ENCODE results near the gene GNA12.

The GNA12 gene

GRCh38 chr7:2883101-2883500 lies 39.0 kb upstream of the GNA12 start:
- no peaks in the 10 kb centered on the region; the same call in 1 of the 2 replicates for H4K20me1 ChIP-seq (ENCODE audit: insufficient read depth, low read length)
- no peak for DNase-seq
- no peaks in the 10 kb centered on the region for H3K9me3 ChIP-seq (ENCODE audit: insufficient read depth, low read length, severe bottlenecking)
- no peak overlapping the region for H3K27ac ChIP-seq (ENCODE audit: low read length)
- H3K4me3 ChIP-seq (ENCODE audit: low read depth in 1 of 2, low read length in 2 of 2) = no peak overlapping the region
- H3K79me2 ChIP-seq (ENCODE audit: insufficient read depth, low read length) = no peaks in the 10 kb centered on the region
- no peak for TF ChIP-seq CTCF (IDR thresholded peaks at IDR 0.05; ENCODE audit: borderline replicate concordance, extremely low read depth, low read length, poor library complexity, severe bottlenecking)
- H2AFZ ChIP-seq (ENCODE audit: low read depth, low read length) = no peak overlapping the region
- no peak overlapping the region for H3K9ac ChIP-seq (ENCODE audit: low read depth, low read length)
- no peak for ATAC-seq (ENCODE audit: insufficient read depth, low read depth)
- H3K4me2 ChIP-seq (ENCODE audit: insufficient read depth, low read length) = no peak overlapping the region
- H3K27me3 ChIP-seq (ENCODE audit: insufficient read depth, low read length, poor library complexity) = no peaks in the 10 kb centered on the region
- peaks cover 16% of the 10 kb centered on the region for H3K4me1 ChIP-seq (ENCODE audit: insufficient read depth, low read length)
- no peaks in the 10 kb centered on the region for H3K36me3 ChIP-seq (ENCODE audit: insufficient read depth, low read length)

- Histone ChIP-seq H3K79me2 (ENCODE audit: insufficient read depth, low read length) (no peaks in the 10 kb centered on the region), H3K36me3 (ENCODE audit: insufficient read depth, low read length) (no peaks in the 10 kb centered on the region), H2AFZ (ENCODE audit: low read depth, low read length) (no peak overlapping the region), H3K9ac (ENCODE audit: low read depth, low read length) (no peak overlapping the region), H3K4me3 (ENCODE audit: low read depth in 1 of 2, low read length in 2 of 2) (no peak overlapping the region), H3K27me3 (ENCODE audit: insufficient read depth, low read length, poor library complexity) (no peaks in the 10 kb centered on the region), H3K9me3 (ENCODE audit: insufficient read depth, low read length, severe bottlenecking) (no peaks in the 10 kb centered on the region), H3K4me1 (ENCODE audit: insufficient read depth, low read length) (peaks cover 18% of the 10 kb centered on the region), H4K20me1 (ENCODE audit: insufficient read depth, low read length) (no peaks in the 10 kb centered on the region; the same call in 1 of the 2 replicates), H3K27ac (ENCODE audit: low read length) (no peak overlapping the region), H3K4me2 (ENCODE audit: insufficient read depth, low read length) (no peak overlapping the region)
- DNase-seq = no peak
- no peak for ATAC-seq (ENCODE audit: insufficient read depth, low read depth)
- no peak for TF ChIP-seq EZH2 (IDR thresholded peaks at IDR 0.05; ENCODE audit: borderline replicate concordance, low read depth, low read length, severe bottlenecking)
- no peak for TF ChIP-seq CTCF (IDR thresholded peaks at IDR 0.05; ENCODE audit: borderline replicate concordance, extremely low read depth, low read length, poor library complexity, severe bottlenecking)
Observed at GRCh38 chr7:2882111-2882510, 38.0 kb upstream of the GNA12 start.

GRCh38 chr7:2880874-2881533 lies 36.9 kb upstream of the GNA12 start:
- ATAC-seq (ENCODE audit: insufficient read depth, low read depth) (no peak), DNase-seq (no peak)
- peaks cover 18% of the 10 kb centered on the region for H3K4me1 ChIP-seq (ENCODE audit: insufficient read depth, low read length)
- H3K79me2 ChIP-seq (ENCODE audit: insufficient read depth, low read length) = no peaks in the 10 kb centered on the region
- H3K36me3 ChIP-seq (ENCODE audit: insufficient read depth, low read length) = no peaks in the 10 kb centered on the region
- no peak overlapping the region for H3K27ac ChIP-seq (ENCODE audit: low read length)
- TF ChIP-seq EZH2 (IDR thresholded peaks at IDR 0.05; ENCODE audit: borderline replicate concordance, low read depth, low read length, severe bottlenecking) (no peak), CTCF (IDR thresholded peaks at IDR 0.05; ENCODE audit: borderline replicate concordance, extremely low read depth, low read length, poor library complexity, severe bottlenecking) (no peak)
- no peak overlapping the region for H2AFZ ChIP-seq (ENCODE audit: low read depth, low read length)
- no peak overlapping the region for H3K4me2 ChIP-seq (ENCODE audit: insufficient read depth, low read length)
- H3K9me3 ChIP-seq (ENCODE audit: insufficient read depth, low read length, severe bottlenecking) = no peaks in the 10 kb centered on the region
- no peak overlapping the region for H3K4me3 ChIP-seq (ENCODE audit: low read depth in 1 of 2, low read length in 2 of 2)
- no peaks in the 10 kb centered on the region for H3K27me3 ChIP-seq (ENCODE audit: insufficient read depth, low read length, poor library complexity)
- H3K9ac ChIP-seq (ENCODE audit: low read depth, low read length) = no peak overlapping the region
- H4K20me1 ChIP-seq (ENCODE audit: insufficient read depth, low read length) = no peaks in the 10 kb centered on the region; the same call in 1 of the 2 replicates

All from DND-41 (cell line).